Uterus (tissue), 2 donors: ENCODE measurements around the gene C19orf47.

Experiments used
- POLR2A ChIP-seq, 2 donors: fragments of 450-650 bp; IDR thresholded peaks; one replicate each; pipeline ENCODE4 v1.6.1; 2016; ENCODE audit warnings: antibody characterized with exemption in 2 of 2, mild to moderate bottlenecking in 1 of 2, moderate library complexity in 1 of 2
- TF ChIP-seq, protein P1 (sequence below), 4 experiments: fragments of 200-600 bp in 2 of 4; fragments of 450-650 bp in 2 of 4; sonication (generic) in 2 of 4; IDR thresholded peaks; one replicate each; pipeline ENCODE4 v1.5.1; 2016 to 2019; ENCODE audit warnings: antibody characterized with exemption in 4 of 4, mild to moderate bottlenecking in 2 of 4, moderate library complexity in 1 of 4

DNA sequence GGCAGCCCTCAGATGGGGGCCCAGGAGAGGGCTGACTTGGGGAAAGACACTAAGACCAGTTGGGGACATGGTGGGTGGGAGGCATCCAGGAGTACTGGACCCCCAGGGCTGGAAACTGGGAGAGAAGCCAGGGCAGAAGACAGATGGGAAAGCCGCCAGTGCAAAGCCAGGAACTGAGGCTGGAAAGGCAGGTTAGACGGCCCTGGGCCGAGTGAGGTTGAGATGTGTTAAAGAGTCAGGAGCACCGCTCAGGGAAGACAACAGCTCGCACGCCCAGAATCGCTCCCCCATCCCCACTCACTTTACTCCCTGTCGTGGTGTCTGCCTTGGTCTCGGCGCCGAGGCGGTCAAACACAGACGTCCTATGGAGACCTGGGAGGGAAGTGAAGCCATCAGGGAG, 24.5 kb downstream of the C19orf47 start:
- TF ChIP-seq, protein P1, sequence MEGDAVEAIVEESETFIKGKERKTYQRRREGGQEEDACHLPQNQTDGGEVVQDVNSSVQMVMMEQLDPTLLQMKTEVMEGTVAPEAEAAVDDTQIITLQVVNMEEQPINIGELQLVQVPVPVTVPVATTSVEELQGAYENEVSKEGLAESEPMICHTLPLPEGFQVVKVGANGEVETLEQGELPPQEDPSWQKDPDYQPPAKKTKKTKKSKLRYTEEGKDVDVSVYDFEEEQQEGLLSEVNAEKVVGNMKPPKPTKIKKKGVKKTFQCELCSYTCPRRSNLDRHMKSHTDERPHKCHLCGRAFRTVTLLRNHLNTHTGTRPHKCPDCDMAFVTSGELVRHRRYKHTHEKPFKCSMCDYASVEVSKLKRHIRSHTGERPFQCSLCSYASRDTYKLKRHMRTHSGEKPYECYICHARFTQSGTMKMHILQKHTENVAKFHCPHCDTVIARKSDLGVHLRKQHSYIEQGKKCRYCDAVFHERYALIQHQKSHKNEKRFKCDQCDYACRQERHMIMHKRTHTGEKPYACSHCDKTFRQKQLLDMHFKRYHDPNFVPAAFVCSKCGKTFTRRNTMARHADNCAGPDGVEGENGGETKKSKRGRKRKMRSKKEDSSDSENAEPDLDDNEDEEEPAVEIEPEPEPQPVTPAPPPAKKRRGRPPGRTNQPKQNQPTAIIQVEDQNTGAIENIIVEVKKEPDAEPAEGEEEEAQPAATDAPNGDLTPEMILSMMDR (IDR thresholded peaks at IDR 0.05): no peak
- no peak for TF ChIP-seq POLR2A (IDR thresholded peaks at IDR 0.05)
